NAMALWA (cell line): ENCODE data around the gene PPP1R3C.

Experiments used
- DNase-seq: peaks from one replicate; pipeline ENCODE4 v3.0.0-alpha.2; 2015; ENCODE audit warnings: low spot score

Gene PPP1R3C

DNA sequence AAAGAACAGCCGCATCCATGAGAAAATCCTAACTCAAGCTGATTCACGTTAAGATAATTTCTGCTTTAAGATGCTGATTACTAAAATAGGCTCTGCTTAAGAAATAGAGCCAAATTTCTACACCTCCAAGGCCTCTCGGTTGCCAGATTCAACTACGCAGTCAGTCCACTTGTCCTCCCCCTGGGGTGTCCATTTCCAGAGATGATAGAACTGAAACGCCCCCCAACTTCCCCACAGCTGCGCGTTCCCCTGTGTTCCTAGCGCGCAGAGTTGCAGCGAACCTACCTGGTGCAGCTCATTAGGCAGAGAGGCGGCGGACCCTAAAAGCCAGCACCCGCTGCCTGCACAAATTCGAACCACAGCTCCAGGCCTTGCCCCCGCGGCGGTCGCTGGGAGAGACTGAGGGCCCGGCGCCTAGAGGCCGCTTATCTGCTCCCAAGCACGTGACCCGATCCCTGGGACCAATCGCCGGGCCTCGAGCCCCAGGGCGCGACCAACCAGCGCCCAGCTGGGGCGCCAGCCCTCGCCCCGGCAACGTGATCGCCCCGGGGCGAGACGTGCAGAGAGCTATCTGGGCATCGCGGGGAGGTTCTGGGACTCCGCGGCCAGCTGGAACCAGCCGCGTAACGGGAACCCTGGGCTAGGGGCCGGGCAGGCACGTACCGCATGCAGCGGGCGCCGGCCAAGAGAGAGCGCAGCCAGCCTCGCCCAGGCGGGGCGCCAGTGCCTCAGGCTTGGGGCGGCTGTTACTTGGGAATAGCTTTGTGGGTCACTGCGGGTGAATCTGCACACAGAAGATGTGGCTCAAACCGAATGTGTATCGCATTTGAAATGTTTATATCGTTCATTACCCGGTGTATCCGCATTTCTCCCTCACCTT lies at the start of gene PPP1R3C:
PPP1R3C (minus strand) TSS at position 401 of the 880 bp plus-strand sequence; CDS start at position 299, 102 bp downstream.
- no peak for DNase-seq

DNA sequence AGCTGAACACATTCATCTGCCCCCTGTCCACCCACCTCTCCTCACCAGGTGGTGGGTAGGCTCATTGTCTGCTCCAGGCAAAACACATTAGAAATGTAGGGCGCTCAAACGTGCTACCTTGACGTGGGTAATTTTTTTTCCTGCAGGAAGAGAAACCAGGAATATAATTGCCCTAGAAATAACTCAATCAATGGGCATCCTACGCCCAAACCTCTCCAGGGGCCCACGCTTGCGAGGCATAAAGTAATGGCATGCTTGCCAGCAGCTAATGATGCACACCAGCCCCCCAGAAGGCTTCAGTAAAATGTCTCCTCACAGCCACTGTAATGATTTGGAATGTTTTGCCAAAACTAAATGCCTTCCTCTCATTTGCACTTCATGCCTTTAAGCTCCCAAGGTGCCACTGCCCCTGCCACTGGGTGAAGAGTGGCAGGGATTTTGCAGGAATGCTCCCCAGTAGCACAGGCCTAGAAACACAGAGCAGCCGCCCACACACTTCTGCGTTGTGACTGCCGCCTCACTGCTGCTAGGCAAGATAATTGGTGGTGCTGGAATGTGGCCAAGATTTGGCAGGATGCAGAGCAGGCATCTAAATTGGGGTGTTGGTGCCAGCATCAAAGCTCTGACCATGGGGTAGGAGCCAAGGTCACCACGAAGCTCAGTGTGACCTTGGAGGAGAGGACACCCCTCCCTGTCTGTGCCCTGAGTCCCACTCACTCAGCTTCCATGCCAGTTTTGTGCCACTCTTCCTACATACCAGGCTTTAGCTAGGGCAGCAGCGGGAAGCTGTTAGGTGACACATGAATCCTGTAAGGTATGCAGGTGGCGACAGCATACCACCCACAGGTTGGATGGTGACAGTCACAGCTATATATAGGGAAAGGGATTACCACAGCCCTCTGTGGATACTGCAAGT lies 48.7 kb upstream of the PPP1R3C start:
- DNase-seq = no peak

DNA sequence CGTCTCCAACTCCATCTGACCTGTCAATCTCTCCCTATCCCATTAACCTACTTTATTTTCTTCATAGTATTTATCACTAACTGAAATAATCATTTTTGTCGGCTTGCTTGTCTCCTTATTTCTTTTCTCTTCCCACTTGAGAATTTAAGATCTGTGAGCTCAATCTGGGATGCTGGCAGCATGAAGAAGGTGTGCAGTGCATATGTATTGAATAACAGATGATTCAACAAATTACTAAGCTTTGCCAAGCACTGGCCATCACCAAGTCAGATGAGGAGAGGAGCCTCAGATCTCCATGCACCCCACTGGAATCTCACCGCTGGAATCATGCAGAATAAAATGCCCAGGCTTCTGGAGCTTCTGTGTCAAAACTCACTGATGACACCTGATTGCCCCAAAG lies 47.6 kb upstream of the PPP1R3C start:
- no peak for DNase-seq

DNA sequence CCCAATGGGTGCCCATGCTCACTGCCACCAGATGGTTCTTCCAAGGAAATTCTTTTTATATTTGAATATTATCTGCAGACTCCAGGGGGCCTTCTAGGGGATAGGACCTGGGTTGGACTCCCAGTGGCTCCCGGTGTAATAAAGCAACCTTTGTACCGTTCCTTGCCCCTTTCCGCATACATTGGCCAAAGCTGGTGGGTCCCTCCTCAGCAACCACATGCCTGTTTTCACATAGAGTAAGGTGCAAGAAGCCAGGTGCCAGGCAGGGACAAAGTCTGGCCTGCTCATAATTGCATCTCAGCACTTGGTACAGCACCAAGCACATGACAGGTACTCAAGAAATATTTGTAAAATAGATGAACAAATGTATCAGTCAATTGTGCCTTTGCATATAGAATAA lies 46.4 kb upstream of the PPP1R3C start:
- no peak for DNase-seq

DNA sequence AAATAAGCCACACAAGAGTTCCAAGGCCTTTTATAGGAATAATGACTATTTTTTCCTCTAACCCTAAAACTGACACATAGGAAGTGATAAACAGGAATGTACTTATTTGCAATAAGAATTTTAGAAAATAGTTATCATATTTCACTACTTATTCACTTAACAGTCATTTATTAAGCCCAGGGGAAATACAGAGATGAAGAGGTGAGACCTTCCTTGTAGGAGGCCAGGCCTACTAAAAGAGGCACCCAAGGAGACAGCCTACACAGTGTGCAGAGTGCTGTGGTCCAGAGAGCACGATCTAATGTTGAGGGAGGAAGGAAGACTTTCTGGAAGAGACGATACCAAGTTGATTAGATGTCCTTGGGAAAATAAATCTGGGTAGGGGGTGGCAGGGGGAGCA lies 45.0 kb upstream of the PPP1R3C start:
- DNase-seq = no peak

DNA sequence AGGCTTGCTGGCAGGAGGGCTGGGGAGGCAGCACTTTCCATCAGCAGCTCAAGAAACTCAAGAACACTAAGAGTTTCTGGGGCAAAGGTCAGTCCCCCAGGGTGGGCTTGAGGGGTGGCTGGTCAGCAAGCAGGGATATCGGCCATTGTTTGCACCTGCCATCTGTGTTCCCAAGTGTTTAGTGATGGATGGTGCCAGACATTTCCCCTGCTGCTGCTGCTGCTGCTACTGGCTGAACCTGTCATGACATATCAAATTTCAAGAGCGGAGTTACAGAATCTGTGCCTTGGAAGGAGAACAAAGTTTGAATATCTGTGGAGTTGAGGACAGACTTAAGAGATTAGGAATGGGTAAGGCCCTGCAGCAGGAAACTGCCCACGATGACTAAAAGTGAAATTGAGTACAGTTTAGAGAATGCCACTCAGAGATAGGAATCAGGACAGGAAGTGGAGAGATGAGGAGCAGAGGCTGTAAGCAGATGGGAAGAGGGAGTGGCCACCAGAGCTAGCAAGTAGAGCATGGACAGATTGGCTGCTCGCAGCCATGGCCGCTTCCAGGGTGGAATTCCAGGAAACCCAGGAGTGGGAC lies 39.2 kb upstream of the PPP1R3C start:
- no peak for DNase-seq

DNA sequence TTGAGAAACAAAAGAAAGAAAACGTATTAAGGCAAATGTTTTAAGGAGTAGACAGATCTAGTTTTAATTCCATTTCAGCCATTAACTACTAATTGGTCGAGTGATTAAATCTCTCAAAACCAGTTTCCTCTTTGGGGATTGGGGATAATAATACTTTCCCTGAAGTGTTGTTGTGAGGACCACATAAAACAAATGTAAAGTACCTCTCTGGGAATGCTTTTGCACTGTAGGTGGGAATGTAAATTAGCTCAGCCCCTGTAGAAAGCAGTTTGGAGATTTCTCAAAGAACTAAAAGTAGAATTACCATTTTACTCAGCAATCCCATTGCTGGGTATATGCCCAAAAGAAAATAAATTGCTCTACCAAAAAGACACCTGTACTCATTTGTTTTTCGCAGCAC lies 36.0 kb upstream of the PPP1R3C start:
- no peak for DNase-seq

DNA sequence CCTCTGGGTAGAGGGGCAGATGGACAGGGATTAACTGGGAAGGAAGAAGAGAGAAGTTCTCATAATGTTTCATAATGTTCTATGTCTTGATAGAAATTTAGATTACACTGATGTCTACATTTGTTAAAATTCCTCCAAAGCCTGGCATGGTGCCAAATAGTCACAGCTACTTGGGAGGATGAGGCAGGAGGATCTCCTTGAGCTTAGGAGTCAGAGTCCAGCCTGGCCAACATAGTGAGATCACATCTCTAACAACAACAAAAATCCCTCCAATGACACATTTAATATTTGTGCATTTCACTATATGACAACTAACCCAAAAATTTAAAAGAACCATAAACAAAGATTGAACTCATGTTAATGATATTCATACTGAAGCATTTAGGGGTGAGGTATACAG lies 33.0 kb upstream of the PPP1R3C start:
- DNase-seq = no peak

DNA sequence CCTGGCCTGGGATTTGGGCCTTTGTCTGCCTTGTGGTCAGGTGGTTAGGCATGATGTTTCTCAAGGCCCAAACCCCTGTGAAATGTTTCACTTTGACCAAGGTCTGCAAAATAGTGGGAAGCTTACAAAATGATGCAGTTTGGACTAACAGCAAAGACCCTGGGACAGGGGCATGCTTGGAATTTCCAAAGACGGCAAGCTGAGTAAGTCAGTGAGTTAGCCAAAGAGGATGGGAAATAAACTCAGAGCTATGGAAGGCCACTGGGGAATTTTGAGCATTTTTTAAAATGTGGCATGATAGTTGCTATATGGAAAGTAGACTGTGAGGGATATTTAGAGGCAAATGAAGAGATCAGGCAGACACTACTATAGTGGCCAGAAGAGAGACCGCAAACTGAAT lies 31.6 kb upstream of the PPP1R3C start:
- DNase-seq = no peak

DNA sequence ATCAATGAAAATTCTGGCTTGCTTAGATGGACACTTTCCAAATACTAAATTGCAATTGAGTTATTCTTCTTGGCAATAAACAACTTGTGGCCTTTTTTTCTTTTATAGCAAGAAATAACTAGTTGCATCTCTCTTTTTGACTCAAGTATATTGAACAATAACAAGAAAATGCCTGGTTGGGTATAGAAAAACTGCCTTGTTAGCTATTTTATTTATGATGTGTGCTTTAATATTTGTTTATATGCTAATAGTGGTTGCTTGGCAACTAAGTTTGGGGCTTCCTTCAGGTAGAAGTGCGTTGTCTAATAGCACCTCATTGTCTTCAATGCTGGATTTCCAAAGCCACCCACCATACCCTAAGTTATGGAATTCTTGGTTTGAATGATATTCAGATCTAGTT lies 30.1 kb upstream of the PPP1R3C start:
- DNase-seq = no peak

DNA sequence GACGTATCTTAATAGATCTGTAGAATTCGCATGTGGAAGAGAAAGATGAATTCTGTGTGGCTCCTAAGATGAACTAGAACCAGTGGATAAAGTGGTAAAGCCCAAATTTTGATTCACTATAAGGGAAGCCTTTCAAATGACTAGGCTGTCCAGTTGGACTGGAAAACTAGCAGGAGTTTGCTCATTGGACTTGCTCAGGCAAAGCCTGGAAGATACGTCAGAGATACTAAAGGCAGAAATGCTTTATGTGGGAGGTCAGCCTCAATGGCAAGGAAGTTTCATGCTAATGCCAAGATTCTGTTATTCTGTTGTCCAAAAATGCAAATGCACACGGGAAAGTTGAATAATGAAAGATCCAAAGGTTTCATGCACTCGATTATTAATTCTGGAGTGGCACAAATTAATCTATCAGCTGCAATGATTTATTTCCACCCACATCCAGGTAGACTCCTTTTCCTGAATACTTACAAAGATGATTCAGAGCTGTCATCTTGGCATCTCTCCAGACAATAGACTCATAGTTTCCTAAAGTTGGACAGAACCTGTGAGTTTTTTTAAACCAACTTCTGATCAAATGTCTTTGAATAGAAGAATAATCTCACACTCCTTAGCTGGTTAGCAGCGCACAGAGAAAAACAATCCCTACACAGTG lies 20.5 kb upstream of the PPP1R3C start:
- DNase-seq = no peak

DNA sequence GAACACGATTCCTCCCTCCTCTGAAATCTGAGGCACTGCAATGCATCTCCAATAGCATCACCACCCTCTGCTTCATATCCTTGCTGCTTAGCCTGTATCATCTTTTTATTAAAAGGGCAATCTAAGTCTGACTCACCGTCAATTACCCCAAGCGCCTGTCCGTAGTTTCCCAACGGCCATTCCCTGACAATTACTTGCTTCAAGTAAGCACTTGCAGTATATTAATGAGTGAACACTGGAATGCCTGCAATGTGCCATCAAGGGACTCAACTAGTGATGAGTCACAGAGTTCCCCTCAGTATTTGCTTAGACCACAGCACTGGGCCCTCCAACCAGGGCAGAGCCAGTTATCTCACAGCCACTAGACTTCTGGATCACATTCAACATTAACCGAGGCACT lies 19.5 kb upstream of the PPP1R3C start:
- no peak for DNase-seq

DNA sequence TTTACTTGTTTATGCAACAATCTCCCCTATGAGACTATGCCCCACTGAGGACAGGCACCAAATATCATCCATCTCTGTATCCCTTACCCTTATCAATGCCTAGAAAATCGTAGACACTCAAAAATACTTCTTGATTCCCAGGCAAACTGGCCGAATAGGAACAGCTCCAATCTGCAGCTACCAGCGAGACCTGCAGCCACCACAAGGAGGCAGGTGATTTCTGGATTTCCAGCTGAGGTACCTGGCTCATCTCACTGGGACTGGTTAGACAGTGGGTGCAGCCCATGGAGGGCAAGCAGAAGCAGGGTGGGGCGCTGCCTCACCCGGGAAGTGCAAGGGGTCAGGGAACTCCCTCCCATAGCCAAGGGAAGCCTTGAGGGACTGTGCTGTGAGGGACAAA lies 10.8 kb upstream of the PPP1R3C start:
- DNase-seq = no peak

DNA sequence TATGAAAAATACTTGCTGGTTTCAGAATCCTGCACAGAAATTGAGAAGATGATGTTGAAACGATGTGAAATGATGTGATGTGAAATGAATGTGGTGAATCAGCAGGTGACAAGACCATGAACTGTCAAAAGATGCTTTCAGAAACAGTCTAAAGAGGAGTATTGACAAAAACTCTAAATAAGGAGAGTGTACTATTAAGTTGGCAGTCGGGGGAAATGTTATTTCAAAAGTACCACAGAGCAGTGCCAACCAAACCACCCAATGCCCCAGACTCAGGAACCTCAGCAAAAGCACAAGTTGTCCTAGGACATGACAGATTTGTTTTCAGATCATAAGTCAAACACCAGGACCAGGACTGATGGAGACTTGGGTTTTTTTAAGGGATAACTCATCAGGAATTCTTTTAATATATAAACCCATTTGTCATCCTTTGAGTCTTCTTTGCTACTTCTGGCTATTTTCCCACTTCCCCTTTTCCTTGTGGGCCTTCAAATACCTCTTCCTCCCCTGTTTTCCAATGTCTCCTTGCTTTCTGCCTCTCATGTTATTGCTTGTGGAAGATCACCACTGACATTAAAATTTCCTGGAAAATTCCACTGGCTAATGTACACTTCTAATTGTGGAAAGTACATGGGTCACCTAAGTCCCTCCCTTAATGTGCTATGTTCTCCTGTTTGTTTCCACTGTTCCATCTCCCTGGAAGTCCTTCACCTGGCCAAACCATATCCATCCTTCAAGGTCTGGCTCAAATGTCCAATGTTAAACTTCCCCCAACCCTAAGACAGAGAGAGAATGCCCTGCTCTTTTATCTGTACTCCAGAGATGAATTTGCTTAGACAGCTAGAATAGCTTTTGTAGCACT lies 10.2 kb upstream of the PPP1R3C start:
- DNase-seq = no peak

DNA sequence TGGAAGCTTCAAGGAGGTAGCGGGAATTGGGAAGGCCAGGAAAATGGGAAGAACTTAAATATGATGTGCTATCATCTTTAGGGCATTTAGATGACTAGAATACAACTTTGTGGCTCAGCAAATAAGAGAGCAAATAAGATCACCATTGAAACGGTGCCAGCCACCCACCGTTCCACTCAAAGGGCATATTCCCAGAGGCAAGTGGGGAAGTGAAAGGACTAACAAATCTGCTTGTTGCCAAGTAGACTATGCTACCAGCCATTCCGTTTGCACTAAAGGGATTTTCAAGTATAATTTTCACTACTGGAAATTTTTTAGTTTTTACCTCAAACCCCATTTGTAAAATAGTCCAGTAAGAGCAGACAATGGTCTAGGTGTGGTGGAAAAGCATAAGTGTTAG lies 4.0 kb upstream of the PPP1R3C start:
- DNase-seq = no peak

DNA sequence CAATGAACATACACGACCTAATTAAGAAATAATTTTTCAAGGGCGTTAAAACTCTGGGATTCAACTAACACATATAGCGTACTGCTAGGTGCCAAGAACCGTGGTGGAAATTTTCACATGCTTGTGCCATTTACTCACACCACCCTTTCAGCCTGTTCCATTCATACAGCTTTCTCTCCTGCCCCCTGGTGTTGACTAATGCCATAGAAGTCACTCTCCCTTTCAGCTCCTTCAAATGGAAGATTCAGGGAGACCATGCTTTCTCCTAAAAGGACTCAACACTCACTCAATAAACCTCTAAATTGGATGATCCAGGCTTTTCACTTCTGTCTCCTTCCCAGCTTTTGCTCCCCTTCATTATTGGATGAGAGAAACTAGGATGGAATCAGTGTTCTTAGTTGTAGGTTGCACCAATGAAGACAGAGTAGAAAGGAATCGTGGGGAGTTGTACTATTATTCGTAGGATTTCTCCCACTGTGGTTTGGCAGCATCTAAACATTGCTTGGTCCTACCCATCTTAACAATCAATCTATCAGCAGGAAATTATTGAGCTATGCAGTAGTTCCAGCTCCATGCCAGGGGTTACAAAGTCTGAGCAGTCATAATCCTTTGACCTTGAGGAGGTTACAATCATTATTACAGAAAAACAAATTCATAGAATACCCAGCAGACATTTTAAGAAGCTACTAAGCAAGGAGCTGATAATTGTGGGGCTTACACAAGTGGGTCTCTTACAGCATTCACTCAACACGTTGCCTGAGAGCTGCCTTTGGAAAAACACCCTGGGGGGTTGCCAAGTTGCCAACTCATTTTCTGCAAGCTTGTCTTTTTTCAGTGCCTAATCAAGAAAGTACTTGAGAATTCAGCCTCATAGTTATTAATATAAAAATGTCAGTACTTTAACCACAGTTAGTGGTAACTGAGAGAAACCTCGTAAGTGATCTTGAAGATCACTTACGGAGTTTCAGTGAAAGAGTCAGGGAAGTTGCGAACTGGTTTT lies 2.8 kb upstream of the PPP1R3C start:
- DNase-seq = peak; percentile 74

DNA sequence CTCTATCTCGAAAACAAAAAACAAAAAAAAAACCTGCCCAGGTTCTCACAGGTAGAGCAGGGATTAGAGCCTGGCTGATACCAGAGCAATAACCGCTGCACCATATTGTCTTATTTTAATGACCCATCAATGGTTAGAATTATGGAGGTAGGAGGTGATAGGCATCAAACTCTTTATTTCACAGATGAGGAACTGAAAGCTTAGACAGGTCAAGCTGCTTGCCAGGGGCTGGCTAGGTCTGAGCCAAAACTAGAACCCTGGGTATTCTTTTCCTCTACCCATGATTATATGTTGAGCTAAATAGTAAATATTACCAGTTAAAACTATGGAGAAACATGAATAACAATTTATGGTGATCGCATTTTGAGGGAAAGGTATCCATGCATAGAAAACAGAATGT lies 2.0 kb upstream of the PPP1R3C start:
- DNase-seq = no peak

DNA sequence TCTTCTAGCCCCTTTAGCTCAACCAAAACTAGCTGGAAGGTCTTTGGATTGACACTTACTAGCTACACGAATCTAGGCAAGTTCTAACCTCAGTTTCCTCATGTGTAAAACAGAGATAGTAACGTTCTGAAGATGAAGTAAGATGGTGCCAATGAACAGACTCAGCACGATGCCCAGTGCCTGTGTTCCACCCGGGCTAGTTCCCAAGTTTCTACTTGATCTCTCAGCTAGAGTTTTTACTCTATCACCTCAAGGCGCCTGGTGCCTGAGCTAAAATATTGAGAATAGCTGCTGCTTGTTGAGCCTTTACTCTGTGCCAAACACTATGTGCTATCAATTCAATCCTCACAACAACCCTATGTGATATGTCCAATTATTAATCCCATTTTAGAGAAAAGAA lies 1.4 kb upstream of the PPP1R3C start:
- DNase-seq = no peak

DNA sequence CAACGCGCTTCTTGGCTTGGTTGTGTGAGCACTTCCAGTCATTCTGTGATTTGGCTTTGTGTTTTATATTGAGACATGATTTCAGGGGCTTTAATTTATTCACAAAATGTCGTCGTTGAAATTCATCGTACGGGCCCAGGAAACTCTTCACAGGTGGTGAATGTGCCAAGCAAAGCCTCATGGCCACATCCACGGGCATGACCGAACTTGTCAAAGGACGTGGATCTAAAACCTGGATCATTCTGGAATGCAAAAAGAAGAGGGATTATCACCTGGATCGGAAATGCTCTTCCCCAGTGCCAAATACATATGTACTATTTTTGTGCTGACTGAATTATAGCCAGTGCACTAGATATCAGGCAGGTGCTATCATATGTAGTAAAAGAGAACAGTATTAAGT lies 2.2 kb downstream of the PPP1R3C start:
- no peak for DNase-seq
